Measurements from ENCODE around the gene SAMM50.
A peak's percentile ranks its signal among the peaks of the same experiment; 100 is the strongest.

The SAMM50 gene

DNA sequence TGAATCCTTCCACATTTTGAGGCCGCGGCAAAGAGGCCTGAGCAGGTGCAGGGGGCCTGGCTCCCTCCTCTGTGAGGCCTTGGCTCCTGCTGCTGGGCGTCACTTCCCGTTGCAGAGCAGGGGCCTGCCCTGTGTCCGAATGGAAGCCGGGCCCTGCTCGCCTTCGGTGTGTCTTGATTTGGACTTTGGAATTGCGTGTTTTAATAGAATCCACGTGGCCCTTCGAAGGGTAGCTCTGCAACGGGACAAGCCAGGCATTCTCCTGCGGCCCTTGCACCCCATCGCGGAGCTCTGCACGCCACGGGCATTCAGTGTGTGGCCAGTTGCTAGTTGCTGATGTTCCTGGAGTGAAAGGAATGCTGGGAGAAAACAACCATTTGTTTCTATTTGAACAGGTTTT is 25.8 kb downstream of the SAMM50 start:
- DNase-seq = no peak

DNA sequence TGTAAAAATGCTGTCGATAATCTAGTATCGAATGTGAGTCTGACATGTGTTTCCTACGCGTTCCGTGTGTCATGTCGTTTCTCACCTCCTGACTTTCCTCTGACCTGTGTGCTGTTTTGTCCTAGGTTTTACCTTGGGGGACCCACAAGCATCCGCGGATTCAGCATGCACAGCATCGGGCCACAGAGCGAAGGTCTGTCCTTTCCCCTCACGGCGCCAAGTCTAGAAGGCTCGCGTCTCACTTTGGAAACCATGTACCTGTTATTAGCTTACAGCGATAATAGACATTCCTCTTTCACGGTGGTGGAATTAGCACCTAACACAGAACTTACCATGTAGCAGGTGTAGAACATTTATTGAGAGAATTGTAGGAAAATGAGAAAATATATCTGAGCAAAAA is 28.6 kb downstream of the SAMM50 start:
- DNase-seq = no peak

DNA sequence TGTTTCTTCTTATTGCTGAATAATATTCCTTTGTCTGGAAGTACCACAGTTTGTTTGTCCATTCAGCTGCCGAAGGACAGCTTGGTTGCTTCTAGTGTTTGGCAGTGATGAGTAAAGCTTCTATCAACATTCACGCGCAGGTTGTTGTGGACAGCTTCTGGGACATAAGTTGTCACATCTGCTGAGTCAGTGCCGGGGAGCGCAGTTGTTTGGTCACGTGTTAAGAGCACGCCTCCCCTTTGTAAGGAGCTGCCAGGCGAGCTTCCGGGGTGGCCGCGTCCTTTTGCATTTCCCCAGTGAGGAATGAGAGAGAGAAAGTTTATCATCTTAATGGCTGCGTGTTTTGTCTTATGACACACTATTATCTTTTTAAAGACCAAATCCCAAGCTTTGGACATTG is 30.3 kb downstream of the SAMM50 start:
- no peak for DNase-seq

GRCh38 chr22:43988116-43988820 is 33.0 kb downstream of the SAMM50 start:
- no peak for DNase-seq

DNA sequence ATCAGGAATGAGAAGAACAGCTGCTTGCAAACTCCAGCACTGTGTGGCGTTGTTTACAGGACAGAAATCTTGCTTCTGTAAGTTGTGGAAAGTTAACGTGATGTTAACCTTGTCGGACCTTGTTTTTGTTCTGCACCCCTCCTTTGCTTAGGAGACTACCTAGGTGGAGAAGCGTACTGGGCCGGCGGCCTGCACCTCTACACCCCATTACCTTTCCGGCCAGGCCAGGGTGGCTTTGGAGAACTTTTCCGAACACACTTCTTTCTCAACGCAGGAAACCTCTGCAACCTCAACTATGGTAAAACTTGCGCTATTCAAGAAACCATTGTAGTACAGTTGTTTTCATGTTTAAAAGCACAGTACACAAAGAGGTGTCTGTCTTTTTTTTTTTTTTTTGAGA is 33.7 kb downstream of the SAMM50 start:
- DNase-seq = no peak

- DNase-seq = no peak
Observed at GRCh38 chr22:43990044-43990443, 34.8 kb downstream of the SAMM50 start.

- no peak for DNase-seq
Observed at GRCh38 chr22:43991316-43992020, 36.2 kb downstream of the SAMM50 start.

GRCh38 chr22:43992331-43992821 is 37.1 kb downstream of the SAMM50 start:
- no peak for DNase-seq

GRCh38 chr22:43993072-43993760 is 38.0 kb downstream of the SAMM50 start:
- DNase-seq = peak; percentile 27

DNA sequence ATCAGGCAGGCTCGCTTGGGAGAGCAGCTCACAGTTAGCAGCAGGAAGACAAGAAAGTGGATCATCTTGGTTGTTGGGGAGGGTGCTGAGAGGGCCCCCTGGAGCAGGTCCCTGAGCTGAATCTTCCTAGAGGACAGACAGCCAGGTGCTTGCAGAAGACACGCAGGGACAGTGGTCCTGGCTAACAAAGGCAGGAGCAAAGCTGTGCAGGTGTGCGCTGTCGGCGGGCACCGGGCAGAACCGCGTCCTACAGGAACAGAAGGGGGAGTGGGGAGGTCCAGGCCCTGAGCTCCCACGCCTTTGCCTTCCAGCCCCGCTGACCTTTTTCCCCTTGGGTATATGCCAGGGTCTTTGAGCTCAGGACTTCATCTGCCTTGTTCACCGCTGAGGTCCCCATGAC is 38.8 kb downstream of the SAMM50 start:
- no peak for DNase-seq

DNA sequence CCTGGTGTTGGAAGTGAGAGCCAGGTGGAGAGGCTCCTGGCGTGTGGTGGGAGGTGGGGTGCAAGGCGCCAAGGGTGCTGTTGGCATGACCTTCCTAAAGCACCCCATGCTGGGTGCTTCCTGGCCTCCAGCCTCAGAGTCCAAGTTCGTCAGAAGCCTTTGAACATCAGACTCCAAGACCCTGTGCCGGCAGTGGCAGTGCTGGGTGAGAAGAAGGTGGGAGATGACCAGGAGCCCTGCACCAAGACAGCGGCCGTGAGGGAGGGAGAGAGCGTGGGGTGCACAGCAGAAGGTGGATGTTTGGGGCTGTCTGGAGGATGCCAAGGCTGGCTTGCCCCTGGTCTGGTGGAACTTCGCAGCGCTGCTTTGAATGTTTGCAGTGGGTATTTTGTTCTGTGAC is 39.2 kb downstream of the SAMM50 start:
- no peak for DNase-seq

DNA sequence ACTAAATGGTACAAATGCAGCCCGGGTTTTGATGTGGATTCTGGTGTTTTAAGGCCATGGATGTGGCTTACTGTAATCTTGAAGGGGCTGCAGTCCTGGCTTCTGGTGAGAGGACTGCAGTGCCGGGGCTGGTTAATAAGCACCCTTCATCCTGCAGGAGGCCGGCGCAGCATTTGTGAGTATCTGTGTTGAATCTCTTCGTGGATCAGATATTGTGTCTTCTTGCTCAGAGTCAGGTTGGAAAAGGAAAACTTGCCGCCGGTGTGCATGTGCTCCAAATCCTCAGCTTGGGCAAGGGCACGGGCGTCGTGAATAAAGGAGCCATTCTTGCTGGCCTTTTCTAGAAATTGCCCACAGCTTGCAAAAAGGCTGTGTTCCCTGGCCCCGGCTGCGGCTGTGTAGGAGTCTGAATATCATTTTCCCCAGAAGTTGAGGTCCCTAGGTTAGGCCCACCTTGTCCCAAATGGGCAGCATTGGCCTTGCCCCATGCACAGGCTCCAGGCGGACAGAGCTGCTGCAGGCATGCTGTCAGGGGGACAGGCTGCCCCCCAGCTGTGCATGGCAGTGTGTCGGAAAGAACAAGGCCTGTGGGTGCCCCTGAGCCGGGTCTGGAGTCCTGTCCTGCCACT is 39.9 kb downstream of the SAMM50 start:
- DNase-seq = no peak

GRCh38 chr22:43995798-43996169 is 40.5 kb downstream of the SAMM50 start:
- DNase-seq = no peak

- DNase-seq = no peak
Observed at GRCh38 chr22:43996170-43996980, 41.1 kb downstream of the SAMM50 start.

DNA sequence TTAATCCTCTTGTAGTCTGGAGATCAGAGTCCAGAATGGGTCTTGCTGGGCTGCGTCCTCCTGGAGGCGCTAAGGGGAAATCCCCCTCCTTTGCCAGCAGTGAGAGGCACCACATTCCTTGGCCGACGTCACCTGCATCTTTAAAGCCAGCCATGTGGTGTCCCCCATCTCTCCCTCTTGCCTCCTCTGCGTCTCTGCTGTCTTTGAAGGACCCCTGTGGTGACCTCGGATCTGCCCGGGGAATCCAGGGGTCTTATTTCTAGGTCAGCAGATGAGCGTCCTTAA is 41.7 kb downstream of the SAMM50 start:
- no peak for DNase-seq

GRCh38 chr22:43998679-43999264 is 43.5 kb downstream of the SAMM50 start:
- DNase-seq = no peak

DNA sequence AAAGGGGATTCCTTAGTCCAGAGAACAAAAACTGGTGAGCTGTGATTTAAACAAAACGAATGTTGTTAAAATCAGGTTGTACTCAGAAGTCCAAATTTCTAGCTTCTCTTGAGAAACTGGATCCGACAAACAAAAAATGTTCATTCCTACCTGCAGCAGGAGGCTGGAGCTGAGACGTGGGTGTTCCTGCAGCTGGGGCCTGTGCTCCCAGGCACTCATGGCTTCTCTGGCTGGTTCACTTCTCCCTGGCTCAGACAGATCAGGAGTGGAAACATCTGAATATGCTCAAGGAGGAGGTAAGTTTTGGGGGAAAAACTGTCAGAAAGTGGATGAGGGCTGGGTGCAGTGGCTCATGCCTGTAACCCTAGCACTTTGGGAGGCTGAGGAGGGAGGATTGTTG is 44.1 kb downstream of the SAMM50 start:
- DNase-seq = no peak

- no peak for DNase-seq
Observed at GRCh38 chr22:44000123-44000522, 44.9 kb downstream of the SAMM50 start.

DNA sequence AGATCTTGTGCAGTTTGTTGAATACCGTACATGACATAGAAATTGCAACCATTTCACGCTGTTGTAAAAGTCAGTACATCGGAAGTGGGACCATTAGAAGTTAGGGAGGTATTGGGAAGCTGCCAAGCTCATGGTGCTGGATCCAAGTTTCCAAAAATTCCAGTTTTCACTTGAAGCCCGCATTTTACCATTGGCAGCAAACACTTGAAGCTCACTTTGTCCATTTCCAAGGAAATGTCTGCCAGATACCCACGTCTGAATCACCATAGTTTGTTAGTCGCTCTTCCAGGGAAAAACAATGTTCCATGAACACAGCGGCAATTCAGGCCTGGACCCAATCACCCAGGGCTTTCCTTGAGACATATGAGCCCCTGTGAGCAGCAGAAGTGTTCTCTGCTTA is 46.3 kb downstream of the SAMM50 start:
- no peak for DNase-seq

- no peak for DNase-seq
Observed at GRCh38 chr22:44002324-44002723, 47.1 kb downstream of the SAMM50 start.

DNA sequence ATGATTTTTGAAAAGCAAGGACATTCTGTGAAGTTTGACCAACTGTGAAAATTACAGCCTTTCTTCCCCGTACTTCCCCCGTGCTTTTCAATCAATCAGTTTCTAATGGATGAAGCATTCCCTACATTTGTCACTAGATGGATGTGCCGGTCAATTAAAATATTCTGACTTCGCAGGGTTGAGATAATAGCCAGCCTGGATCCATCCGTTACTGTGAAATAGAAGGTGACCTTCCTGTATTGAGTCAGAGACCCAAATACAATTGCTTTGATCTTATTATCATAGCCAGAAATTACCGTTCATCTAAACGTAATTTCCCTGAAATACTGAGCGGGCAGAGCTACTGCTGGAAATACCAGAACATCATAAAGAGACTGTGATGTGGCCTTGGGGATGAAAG is 47.8 kb downstream of the SAMM50 start:
- DNase-seq = no peak

DNA sequence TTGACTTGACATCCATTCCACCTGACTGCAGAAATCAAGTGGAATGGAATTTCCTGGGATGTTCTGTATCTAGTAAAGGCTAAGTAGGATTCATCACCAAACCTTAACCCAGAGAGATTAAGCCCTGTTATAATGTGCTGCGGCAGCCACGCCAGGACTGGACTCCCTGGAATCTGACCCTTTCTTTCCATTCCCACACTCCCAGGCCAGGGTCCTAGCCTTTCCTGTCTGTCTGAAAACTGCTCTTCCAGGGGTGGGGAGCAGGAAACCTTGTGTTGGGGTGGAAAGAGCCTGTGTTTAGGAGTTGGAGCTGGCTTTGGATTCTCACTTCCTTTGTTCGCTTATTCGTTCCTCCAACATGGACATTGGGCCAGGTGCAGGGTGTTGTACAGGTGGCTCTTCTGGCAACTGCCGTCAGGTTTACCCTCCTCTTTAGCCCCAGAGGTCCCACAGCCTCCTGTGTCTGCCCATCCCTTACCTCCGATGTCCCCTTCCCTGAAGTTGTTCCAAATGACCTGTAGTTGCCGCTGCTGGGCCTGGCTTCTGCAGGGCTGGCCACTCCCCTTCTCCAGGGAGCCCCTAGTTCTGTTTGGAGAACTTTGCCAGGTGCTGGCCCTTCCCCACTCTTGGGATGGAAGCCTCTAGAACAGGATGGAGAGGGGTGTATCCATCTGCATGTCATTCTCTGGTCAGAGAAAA is 48.3 kb downstream of the SAMM50 start:
- DNase-seq = no peak
